Anterior cingulate cortex (tissue), 58 donors: Measurements from ENCODE around the gene EIF3I.
A peak's percentile ranks its signal among the peaks of the same experiment; 100 is the strongest.

Experiments
- DNase-seq, 58 donors: peaks; one replicate each; lab custom pipeline; 2025; lab: John Stamatoyannopoulos, UW

Gene EIF3I

GRCh38 chr1:32197837-32198236 is 24.4 kb upstream of the EIF3I start:
- DNase-seq: no peak

GRCh38 chr1:32198237-32199042 is 23.8 kb upstream of the EIF3I start:
- no peak for DNase-seq

- no peak for DNase-seq
Observed at GRCh38 chr1:32199043-32199716, 23.0 kb upstream of the EIF3I start.

- peak in 42 of 58 donors; percentile 9 to 65 (median 30) for DNase-seq
Observed at GRCh38 chr1:32199717-32200072, 22.5 kb upstream of the EIF3I start.

GRCh38 chr1:32200226-32201010 is 21.8 kb upstream of the EIF3I start, which contains the start of gene CCDC28B:
Gene CCDC28B (plus strand): TSS chr1:32200595. CDS start chr1:32201936, 1,341 bp downstream.
- peak in 56 of 58 donors; percentile 23 to 86 (median 59) for DNase-seq

GRCh38 chr1:32201011-32201855 is 21.0 kb upstream of the EIF3I start:
- peak in 47 of 58 donors; percentile 11 to 70 (median 51) for DNase-seq

GRCh38 chr1:32204943-32205361 is 17.3 kb upstream of the EIF3I start:
- DNase-seq: peak in 2 of 58 donors; percentile 32 to 40

GRCh38 chr1:32205401-32206370 is 16.5 kb upstream of the EIF3I start, which contains the start of gene IQCC:
Gene IQCC (plus strand): TSS chr1:32205671. CDS start chr1:32205682, 11 bp downstream.
- DNase-seq: peak; percentile 26 to 90 (median 80)

- DNase-seq: no peak
Observed at GRCh38 chr1:32208469-32208868, 13.7 kb upstream of the EIF3I start.

GRCh38 chr1:32208891-32209328 is 13.3 kb upstream of the EIF3I start, which contains the start of gene DCDC2B:
Gene DCDC2B (plus strand): TSS chr1:32209089. CDS start chr1:32209094, 5 bp downstream.
- peak in 4 of 58 donors; percentile 5 to 22 (median 12) for DNase-seq

- peak in 39 of 58 donors; percentile 4 to 63 (median 28) for DNase-seq
Observed at GRCh38 chr1:32215629-32216480, 6.4 kb upstream of the EIF3I start.

GRCh38 chr1:32216566-32216965 is 5.6 kb upstream of the EIF3I start:
- DNase-seq: no peak

- DNase-seq: no peak
Observed at GRCh38 chr1:32219022-32219421, 3.2 kb upstream of the EIF3I start.

- no peak for DNase-seq
Observed at GRCh38 chr1:32220746-32221580, 1.2 kb upstream of the EIF3I start.

GRCh38 chr1:32221581-32221979 is 627 bp upstream of the EIF3I start:
- no peak for DNase-seq

GRCh38 chr1:32223683-32224082 is 1.5 kb downstream of the EIF3I start:
- DNase-seq: no peak
